ENCODE results near the gene UBE2J2.

The UBE2J2 gene

GRCh38 chr1:1245178-1245816 is 28.4 kb downstream of the UBE2J2 start:
- DNase-seq (ENCODE audit: low read depth): no peak
- no peak overlapping the region for H3K4me3 ChIP-seq (ENCODE audit: control insufficient read depth, low read depth, low read length)
- TF ChIP-seq CTCF (conservative IDR thresholded peaks at IDR 0.05; ENCODE audit: control insufficient read depth, insufficient read depth, low read depth, low read length): no peak

- TF ChIP-seq CTCF (conservative IDR thresholded peaks at IDR 0.05; ENCODE audit: control insufficient read depth, insufficient read depth, low read depth, low read length): no peak
- no peak overlapping the region for H3K4me3 ChIP-seq (ENCODE audit: control insufficient read depth, low read depth, low read length)
- DNase-seq (ENCODE audit: low read depth): no peak
These were observed 29.4 kb downstream of the UBE2J2 start for GRCh38 chr1:1244192-1244811.

- no peak for TF ChIP-seq CTCF (conservative IDR thresholded peaks at IDR 0.05; ENCODE audit: control insufficient read depth, insufficient read depth, low read depth, low read length)
- no peak for DNase-seq (ENCODE audit: low read depth)
- H3K4me3 ChIP-seq (ENCODE audit: control insufficient read depth, low read depth, low read length): no peak overlapping the region
These were observed 29.9 kb downstream of the UBE2J2 start for GRCh38 chr1:1243807-1244191.

- H3K4me3 ChIP-seq (ENCODE audit: control insufficient read depth, low read depth, low read length): no peak overlapping the region
- no peak for DNase-seq (ENCODE audit: low read depth)
- TF ChIP-seq CTCF (conservative IDR thresholded peaks at IDR 0.05; ENCODE audit: control insufficient read depth, insufficient read depth, low read depth, low read length): no peak
These were observed 30.4 kb downstream of the UBE2J2 start for GRCh38 chr1:1243266-1243660.

GRCh38 chr1:1242461-1243265 is 31.0 kb downstream of the UBE2J2 start:
- no peak overlapping the region for H3K4me3 ChIP-seq (ENCODE audit: control insufficient read depth, low read depth, low read length)
- DNase-seq (ENCODE audit: low read depth): no peak
- TF ChIP-seq CTCF (conservative IDR thresholded peaks at IDR 0.05; ENCODE audit: control insufficient read depth, insufficient read depth, low read depth, low read length): no peak

- TF ChIP-seq CTCF (conservative IDR thresholded peaks at IDR 0.05; ENCODE audit: control insufficient read depth, insufficient read depth, low read depth, low read length): no peak
- no peak overlapping the region for H3K4me3 ChIP-seq (ENCODE audit: control insufficient read depth, low read depth, low read length)
These were observed 31.9 kb downstream of the UBE2J2 start for GRCh38 chr1:1241588-1242219.

More at GRCh38 chr1:1241588-1242219, 31.9 kb downstream of the UBE2J2 start:
- DNase-seq (ENCODE audit: low read depth): no peak

All from fibroblast of mammary gland (primary cell).